Ishikawa (cell line): ENCODE results near the gene HOXA11.

Experiments
- CEBPB ChIP-seq: IDR thresholded peaks from 2 replicates; pipeline ENCODE4 v1.6.1; 2012
- CREB1 ChIP-seq: IDR thresholded peaks from 2 replicates; pipeline ENCODE4 v1.6.1; 2012; ENCODE audit warnings: low read depth
- EP300 ChIP-seq: IDR thresholded peaks from 2 replicates; pipeline ENCODE4 v1.6.1; 2012; ENCODE audit warnings: borderline replicate concordance
- FOXM1 ChIP-seq: IDR thresholded peaks from 2 replicates; pipeline ENCODE4 v1.6.1; 2012; ENCODE audit warnings: low read depth, borderline replicate concordance
- NFIC ChIP-seq: IDR thresholded peaks from 2 replicates; pipeline ENCODE4 v1.6.1; 2012
- RAD21 ChIP-seq: IDR thresholded peaks from 2 replicates; pipeline ENCODE4 v1.6.1; 2012; ENCODE audit warnings: low read depth
- TAF1 ChIP-seq: IDR thresholded peaks from 2 replicates; pipeline ENCODE4 v1.6.1; 2012; ENCODE audit warnings: low read depth, mild to moderate bottlenecking
- TEAD4 ChIP-seq: IDR thresholded peaks from 2 replicates; pipeline ENCODE4 v1.6.1; 2012
- TF ChIP-seq, protein P1 (sequence below): IDR thresholded peaks from 2 replicates; pipeline ENCODE4 v1.6.1; 2012
- TF ChIP-seq, protein P2 (sequence below): IDR thresholded peaks from 2 replicates; pipeline ENCODE4 v1.6.1; 2012; ENCODE audit warnings: low read depth, mild to moderate bottlenecking

DNA sequence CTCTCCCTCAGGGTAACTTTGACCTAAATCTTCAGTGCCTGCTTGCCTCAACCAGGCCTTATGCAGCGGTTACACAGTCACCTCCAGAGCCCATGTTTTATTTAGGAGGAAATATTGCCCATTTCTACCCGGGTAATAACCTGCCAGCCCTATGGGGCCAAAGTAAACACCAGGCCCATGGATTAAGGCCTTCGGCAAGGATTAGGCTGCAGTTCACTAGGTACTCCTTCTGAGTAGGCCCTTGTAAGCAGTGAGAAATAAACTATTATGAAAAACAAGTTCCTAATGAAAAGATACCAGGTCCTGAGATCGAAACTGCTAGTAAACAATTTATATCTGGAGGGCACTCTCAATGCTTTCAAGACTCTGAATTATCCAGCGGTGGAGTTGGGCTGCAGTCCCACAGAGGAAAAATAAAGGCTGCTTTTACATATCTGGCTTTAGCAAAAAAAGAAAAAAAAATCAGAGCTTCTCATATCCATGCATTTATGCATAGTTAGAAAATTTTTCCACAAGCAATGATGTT lies 7.2 kb downstream of the HOXA11 start:
- no peak for TF ChIP-seq TEAD4
- TF ChIP-seq EP300: no peak
- no peak for TF ChIP-seq CEBPB
- no peak for TF ChIP-seq FOXM1
- TF ChIP-seq TAF1: no peak
- TF ChIP-seq, protein P1, sequence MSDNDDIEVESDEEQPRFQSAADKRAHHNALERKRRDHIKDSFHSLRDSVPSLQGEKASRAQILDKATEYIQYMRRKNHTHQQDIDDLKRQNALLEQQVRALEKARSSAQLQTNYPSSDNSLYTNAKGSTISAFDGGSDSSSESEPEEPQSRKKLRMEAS: no peak
- TF ChIP-seq, protein P2, sequence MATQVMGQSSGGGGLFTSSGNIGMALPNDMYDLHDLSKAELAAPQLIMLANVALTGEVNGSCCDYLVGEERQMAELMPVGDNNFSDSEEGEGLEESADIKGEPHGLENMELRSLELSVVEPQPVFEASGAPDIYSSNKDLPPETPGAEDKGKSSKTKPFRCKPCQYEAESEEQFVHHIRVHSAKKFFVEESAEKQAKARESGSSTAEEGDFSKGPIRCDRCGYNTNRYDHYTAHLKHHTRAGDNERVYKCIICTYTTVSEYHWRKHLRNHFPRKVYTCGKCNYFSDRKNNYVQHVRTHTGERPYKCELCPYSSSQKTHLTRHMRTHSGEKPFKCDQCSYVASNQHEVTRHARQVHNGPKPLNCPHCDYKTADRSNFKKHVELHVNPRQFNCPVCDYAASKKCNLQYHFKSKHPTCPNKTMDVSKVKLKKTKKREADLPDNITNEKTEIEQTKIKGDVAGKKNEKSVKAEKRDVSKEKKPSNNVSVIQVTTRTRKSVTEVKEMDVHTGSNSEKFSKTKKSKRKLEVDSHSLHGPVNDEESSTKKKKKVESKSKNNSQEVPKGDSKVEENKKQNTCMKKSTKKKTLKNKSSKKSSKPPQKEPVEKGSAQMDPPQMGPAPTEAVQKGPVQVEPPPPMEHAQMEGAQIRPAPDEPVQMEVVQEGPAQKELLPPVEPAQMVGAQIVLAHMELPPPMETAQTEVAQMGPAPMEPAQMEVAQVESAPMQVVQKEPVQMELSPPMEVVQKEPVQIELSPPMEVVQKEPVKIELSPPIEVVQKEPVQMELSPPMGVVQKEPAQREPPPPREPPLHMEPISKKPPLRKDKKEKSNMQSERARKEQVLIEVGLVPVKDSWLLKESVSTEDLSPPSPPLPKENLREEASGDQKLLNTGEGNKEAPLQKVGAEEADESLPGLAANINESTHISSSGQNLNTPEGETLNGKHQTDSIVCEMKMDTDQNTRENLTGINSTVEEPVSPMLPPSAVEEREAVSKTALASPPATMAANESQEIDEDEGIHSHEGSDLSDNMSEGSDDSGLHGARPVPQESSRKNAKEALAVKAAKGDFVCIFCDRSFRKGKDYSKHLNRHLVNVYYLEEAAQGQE: no peak
- TF ChIP-seq RAD21: no peak
- TF ChIP-seq CREB1: no peak
- no peak for TF ChIP-seq NFIC
